GM18873 (cell line): ENCODE data around the gene ACOT11.

ENCODE experiments used
- ATAC-seq: cut with Tn5 transposase; IDR thresholded peaks from one replicate; pipeline ENCODE4 v1.9.1; 2021; ENCODE audit warnings: mild to moderate bottlenecking, moderate library complexity, moderate number of reproducible peaks; ENCODE audit not compliant: unreplicated experiment, low FRiP score

ACOT11 gene

DNA sequence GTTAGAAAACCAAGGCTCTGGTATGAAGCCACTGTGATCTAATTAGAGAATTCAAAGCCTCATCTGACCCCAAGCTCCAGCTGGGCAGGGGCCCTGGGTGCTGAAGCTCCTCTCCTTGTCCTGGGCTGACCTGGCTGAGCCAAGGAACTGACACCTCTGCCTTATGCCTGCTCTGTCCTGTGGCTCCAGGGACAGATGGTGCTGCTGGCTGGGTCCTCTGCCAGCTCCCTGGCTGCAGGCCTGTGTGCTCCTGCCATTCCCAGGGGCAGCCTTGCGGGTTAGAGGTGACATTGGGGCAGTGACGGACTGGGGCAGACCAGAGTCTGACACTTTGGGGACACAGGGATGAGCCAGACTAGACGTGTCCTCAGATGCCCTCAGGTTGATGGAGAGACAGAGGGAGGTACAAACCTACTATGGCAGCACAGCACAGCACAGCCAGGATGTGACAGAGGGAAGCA is 11.8 kb downstream of the ACOT11 start:
- ATAC-seq, result no peak

DNA sequence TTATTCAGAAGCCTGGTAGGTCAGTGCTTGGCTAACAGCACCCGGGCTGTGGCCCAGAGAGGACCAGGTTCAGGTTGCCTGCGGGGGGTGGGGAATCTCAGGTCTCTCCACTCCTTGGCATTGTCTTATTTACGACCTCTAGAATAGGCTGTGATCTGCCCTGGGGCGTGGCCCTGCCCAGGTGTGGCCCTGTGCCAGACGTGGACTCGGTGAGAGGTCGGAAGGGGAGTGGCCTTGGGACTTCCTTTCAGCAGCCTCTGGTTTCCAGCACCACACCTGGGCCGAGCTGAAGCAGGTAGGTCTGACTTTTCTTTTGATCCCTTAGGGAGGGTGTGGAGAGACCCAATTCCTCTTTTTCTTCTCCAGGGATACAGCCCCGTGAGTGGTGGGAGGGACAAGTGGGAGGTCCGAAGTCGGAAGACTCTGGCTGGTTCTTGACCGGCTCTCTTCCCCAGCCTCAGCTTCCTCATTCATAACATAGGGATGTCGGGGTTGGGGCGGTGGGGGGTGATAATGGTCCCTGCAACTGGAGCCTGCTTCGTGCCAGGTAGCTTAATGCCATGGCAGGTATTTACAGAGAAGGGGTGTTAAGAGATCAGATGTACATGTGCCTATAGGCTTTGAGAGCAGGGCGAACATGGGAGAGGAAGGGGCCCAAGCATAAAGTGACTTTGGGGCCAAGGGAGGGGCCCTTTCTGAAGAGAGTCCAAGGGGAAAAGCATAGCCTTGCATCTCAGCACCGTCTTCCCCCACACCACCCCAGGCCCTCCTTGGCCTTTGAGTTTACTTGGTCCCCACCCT is 16.5 kb downstream of the ACOT11 start:
- ATAC-seq, result no peak

DNA sequence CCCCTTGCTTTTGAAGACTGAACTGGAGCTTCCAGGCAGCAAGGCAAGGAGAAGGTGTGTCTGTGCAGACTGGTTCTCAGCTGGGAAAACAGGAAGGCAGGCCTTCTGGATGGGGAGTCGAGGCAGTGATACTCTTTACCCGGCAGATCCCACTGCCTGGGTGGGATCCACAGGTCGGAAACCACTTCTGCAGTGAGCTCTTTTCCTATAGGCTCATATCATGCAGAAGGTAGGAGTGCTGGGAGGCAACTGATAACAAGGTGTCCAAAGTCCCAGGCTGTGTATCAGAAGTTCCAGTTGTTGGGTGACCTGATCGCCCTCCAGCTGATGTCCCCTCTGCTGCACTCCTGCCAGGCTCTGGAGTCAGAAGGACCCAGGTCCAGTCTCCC is 17.1 kb downstream of the ACOT11 start:
- no peak for ATAC-seq

DNA sequence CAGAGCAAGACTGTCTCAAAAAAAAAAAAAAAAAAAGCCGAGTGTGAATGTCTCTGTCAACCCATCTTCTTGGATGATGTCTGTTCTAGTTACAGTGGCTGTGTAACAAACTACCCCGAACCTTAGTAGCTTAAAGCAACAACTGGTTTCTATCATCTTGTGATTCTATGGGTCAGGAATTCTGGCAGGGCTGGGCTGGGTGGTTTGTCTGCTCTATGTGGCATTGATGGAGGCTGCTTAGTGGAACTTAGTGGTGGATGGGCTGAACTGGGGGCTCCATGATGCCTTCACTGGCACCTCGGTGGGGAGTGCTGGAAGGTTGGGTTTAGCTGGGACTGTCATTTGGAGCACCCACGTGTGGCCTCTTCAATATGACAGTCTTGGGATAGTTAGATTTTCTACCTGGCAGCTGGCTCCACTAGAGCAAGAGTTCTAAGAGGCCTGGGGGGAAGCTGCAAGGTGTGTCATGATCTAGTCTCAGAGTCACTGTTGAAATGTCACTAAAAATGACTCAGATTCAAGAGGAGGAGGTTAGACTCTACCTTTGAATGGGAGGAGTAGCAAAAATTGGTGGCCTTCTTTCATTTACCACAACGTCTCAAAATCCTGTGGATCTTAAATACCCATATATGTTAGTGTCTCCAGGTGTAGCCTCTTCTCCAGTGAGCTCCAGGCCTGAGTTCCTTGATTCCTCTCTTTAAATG is 18.6 kb downstream of the ACOT11 start:
- no peak for ATAC-seq

DNA sequence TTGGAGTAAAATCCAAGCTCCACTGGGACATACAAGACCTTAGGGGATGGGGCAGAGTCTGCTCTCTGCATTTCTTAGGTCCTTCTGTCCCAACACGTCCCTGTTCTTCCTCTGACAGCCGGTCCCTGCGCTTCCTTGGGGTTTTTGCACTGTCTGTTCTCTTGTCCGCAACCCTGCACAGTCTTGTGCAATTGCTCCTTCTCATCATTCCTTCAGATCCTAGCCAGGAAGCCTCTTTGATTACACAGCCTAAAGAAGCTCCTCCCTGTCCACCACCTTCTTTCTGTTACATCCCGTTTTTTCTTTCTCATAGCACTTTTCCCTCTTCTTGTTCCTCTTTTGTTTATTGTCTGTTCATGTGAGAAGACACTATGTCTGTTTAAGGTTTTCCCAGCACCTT is 19.9 kb downstream of the ACOT11 start:
- no peak for ATAC-seq

DNA sequence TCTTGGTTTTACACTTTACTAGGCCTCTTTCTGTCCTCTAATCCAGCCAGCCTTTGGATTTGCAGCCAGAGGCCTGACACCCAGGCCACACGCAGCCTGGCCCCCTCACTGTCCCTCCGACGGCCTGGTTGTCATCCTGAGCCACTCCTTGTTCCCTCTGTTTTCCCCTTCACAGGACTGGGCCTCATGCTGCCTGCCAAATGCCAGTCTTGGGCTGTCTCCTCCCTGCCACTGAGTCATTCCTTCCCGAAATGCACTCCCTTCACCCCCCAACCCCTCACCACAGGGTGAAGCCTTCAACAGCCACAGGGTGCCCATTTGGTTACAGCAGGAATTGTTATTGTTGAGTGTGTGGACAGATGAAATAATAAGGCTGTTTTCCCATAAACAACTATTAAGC is 21.3 kb downstream of the ACOT11 start:
- ATAC-seq, result no peak

DNA sequence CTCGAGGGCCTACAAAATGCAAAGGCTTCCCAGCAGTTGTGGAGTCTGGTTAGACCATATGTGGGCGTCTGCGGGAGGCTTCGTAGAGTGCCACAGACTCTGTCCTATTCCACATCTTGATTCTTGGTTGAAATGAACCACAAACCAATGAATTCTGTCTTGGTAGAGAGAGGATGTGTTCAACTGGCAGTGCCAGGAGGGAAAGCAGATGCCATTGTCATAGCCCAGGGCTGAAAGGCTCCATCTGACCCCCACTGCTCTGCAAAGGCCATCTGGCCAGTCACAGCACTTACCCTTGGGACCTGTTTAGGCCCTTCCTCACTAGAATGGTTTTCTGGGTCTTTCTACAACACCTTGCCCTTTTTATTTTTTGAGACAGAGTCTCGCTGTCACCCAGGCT is 22.1 kb downstream of the ACOT11 start:
- no peak for ATAC-seq

DNA sequence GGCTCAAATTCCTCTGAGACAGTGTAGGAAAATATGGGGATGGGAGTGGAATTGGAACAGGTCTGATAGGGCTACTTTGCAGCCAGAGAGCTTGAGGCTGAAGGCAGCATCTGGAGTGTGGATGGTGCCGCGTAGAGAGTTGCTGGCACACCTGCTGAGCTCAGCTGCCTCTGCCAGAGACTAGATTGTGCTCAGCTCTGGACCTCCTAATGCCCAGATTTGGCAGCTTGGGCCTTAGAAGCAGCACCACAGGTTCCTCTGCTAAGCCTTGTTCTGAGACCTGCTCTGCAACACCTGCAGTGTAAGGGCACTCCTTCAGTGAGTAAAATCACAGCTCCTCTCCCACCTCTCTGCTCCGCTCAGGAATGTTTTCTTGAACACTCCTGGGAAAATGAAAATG is 23.3 kb downstream of the ACOT11 start:
- ATAC-seq, result no peak

DNA sequence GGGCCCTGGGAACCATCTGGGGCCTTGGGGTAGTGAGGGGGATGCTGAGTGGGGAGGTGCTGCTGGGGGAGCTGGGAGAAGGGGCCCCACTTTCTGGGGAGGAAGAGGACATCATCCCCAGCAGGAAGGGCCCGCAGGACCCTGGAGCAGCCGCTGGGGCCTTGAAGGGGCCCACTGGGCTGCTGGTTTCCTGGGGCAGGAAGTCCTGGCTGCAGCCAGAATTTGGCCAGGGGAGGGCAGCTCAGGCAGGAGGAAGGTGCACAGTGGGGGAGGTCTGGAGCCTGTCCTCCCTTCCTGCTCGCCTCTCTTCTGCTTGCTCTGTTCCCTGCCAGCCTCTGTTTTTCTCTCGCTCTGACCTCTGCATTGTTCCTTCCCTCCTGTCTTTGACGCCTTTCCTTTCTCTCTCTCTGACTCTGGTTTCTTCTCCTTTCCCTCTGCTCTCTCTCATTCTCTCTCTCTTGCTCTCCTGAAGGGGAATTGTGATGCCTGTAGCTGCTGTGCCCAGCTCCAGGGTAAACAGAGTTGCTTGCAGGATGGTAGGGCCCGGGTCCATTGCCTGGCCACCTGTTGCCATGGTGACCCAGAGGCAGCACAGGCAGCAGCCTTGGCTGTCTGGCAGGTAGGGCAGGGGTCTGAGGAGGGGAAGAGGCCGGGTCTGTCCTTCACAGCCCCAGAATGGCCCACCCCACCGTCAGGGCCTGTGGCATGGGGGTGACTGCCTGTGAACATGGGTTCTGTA is 23.9 kb downstream of the ACOT11 start:
- no peak for ATAC-seq

DNA sequence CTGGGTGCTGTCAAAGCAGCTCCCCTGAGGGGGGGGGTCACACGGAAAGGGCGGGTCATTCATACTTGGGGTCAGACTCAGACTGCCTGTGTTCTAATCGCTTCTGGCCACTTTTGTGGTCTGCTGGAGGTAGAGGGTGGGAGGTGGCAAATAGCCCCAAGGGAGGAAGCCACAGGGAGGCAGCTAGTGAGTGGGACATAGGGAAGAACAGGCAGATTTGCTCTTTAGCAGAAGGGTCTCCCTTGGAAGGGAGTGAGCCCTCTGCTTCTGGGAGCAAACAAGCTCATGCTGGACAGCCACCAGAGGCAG is 24.5 kb downstream of the ACOT11 start:
- no peak for ATAC-seq

DNA sequence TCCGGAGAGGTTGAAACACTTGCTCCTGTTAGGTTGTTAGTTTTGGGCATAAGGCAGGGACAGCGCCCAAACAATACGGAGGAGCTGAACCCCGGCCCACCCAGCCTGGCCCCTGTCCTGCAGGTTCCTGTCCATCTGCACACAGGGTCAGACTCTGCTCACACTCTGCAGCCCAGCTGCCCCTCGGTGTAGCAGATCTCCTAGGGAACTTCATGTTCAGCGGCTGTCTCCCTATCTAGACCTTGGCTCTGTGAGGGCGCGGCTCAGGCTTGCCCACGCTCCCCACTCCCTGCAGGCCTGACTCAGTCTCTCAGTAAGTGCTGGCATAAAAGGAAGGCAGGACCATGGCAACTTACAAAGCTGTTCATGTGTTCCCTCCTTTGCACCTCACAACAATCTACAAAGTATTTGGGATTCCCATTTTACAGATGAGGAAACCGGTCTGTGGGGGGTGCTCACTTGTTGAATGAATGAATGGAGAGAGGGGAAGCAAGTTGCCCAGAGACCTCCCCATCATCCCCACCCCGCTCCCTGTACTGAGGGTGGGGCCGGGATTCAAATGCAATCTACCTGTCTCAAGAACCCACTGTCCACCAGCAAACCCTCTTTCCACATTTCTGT is 26.2 kb downstream of the ACOT11 start:
- ATAC-seq, result no peak

DNA sequence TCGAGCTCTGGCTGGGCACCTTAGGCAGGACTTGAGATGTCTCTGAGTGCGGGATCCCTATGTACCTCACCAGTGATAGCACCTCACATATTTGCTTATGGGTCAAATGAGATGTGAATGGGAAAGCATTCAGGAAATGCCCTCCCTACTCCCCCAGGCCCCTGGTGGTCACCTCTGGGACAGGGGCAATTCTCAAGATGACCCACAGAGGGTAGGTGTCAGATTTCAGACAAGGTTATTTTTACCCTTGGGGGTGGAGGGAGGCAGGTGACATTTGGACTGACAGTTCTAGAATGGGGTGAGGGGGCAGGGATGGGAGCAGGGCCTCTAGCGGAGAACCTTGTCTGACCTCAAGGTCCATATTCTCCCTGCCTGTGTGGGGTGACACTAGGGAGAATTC is 27.1 kb downstream of the ACOT11 start:
- no peak for ATAC-seq

DNA sequence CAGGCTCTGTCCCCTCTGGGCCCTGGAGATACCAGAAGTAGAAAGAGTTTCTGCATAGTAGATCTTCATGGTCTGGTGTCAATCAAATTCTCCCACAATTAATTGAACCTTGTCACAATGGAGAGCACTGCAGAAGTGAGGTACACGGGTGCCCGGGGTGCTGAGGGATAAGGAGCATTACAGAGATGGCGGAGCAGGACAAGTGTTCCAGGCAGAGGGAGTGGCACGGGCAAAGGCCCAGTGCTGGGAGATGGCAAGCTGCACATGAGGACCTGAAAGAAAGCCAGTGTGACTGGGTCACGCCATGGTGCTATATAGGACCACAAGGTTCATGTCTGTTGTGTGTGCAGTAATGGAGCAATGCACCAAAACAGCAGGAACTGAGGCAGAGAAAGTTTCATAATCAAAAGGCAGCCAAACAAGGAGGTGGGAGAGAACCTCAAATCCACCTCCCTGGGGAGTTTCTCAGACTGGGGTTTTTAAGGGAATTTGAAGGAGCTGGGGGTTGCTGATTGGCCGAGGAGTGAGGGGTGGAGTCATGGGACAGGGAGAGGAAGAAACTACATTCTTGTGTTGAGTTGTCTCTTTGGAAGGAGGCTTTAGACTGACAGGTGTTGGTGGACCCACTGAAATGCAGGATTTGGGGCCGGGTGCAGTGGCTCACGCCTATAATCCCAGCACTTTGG is 27.7 kb downstream of the ACOT11 start:
- no peak for ATAC-seq

DNA sequence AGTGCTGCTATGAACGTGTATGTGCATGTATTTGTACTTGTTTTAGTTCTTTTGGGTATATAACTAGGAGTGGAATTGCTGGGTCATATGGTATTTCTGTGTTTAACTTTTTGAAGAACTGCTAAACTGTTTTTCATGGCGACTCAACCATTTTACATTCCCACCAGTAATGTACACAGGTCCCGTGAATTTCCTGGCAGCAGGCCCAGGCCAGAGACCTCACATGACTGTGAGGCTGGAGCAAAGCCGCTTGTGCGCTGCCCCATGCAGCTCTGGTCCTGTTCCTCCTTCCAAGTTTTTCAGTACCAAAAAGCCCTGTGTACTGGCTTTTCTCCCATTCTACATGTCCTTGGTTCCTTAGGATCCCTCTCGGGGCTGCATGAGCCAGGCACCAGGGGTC is 29.6 kb downstream of the ACOT11 start:
- ATAC-seq, result no peak

DNA sequence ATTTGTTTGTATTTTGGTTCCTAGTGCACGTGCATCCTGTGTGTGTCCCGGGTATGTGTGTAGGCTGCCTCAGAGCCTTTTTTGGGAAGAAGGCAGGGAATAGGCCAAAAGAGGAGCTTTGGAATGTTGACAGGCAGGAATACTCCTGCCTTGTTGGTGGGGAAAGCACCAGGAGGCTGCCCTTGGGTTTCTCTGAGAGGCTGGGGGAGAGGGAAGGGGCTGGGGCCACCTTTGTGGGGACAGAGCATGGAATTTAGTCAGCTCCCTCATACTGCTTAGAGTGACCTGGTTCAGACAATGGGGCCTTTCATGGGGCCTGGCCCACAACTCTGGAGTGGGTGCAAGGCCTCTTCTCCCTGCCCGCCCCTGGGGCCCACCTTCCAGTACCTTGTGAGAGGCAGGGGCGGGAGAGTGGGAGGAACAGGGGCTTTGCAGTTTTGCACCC is 31.3 kb downstream of the ACOT11 start:
- ATAC-seq, result no peak

DNA sequence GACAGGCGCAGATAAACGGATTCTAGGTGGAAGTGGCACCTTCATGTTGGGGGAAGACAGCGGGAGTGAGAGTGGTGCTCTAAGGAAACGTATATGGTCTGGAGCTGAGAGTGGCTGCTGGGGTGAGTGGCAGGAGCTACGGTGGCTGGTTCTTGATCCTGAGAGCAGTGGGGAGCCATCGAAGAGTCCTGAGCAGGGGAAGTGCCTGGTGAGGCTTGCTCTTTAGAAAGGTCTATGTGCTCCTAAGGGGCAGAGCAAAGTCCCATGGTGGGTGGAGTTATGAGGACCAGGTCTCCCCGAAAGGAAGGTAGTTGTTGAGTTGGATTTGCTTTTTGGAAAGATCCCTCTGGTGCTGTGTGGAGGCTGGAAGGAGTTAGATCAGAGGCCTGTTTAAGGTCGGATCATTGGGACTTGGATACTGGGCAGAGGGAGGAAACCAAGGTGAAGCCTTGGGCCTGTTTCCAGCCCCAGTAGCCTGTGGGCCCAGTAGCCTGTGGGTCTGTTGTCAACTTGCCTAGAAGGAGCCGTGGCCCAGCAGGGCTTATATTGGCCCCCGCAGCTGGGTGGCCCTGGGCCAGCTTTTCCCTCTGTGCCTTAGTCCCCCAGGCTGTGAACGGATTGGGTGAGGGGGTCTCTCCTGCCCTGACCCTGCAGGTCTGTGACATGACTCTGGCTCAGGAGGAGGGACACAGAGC is 33.0 kb downstream of the ACOT11 start:
- ATAC-seq, result no peak

DNA sequence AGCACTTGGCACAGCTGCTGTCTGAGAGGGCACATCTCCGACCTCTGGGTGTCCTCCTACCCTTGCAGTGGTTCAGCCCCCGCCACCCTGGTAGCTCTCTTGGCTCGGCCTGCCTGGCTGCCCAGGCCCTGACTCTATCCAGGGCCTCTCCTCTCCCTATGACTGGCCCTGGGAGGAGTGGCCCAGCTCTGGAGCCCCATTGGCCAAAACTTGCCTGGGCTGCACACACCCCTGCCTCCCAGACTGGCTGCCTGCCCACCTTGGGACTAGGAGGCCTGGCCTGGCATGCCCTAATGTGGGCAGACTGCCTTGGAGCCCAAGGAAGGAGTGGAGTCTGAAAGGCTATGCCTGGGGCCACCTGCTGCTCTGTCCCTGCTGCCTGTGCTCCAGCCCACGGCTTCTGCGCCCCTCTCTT is 33.6 kb downstream of the ACOT11 start:
- no peak for ATAC-seq

DNA sequence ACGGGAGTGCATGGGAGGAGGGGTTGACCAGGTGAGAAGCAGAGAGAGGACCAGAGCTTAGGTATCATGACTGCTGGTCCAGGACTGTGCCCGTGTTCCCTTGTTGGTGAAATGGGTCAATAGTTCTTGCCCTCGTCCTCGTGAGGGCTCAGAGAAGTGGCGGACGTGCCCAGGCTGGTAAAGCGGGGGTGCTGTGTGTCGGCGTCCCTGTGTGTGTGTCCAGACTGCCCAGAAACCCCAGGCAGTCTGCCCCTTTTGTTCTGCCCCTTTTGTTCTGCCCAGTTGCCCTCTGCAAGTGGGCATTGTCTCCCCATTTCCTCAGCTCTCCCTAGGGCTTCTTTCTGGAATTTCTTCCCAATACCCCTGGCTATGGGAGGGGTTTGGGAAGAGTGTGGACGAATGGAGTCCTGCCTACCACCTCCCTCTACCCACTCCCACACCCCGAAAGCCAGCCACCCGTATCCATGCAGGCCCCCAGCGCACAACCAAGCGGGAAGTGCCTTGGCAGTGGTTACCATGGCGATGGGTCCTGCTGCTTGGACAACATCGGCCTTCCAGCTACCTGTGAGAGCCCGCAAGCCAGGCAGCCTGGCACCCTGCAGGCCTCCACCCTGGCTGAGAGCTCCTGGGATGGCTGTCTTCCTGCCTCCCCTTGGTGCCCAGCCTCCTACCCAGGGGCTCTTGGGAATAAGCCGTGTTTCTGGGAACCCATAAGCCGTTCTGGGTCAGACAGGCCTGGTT is 34.7 kb downstream of the ACOT11 start:
- no peak for ATAC-seq

DNA sequence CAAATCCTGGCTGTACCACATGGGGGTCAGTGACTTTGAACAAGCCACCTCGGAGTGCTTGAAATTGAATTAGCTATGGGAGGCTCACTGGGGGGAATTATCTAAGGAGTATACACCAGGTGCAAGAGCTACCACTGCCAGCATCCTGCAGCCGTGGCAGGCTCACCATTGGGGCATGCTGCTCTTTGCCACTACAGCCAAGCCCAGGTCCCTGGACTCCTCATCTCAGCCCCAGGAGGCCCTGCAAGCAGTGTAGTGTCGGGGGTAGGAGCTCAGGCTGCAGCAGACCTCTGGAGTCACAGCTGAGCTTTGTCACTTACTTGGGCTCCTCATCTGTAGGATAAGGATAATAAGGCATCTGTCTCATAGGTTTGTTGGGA is 35.3 kb downstream of the ACOT11 start:
- no peak for ATAC-seq
